Measurements from ENCODE around the gene SASH3. TPM values are rescaled to one million over a fixed set of nuclear protein-coding genes. Genes with fewer than 3 reads are reported as not detected.

The SASH3 gene
- polyA plus RNA-seq, 1 experiment = not detected

DNA sequence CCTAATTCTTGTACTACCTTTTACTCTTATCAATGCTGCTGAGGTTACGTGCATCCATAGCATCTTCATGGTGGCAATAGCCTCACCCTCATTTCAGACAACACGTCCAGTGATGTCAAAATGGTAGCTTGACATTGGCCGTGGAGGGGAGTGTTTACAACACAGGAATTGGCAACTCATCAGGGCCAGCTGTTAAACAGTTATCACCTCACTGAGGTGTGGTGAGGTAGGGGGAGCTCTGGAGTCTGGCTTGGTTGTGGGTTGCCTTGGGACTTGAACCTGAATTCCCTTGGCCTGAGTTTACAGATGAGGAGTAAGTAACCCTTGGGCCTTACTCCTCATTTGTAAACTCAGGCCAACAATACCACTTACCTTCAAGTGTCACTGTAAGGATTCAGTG is 10.4 kb downstream of the SASH3 start:
- ChIA-PET CTCF (no interaction called here), POLR2A (no interaction called here)
- H3K27me3 ChIP-seq (ENCODE audit: control insufficient read depth, insufficient read depth, low read length) = no peaks in the 10 kb centered on the region
- H3K36me3 ChIP-seq (ENCODE audit: control insufficient read depth, insufficient read depth, low read length) = no peaks in the 10 kb centered on the region
- TF ChIP-seq, protein P1, sequence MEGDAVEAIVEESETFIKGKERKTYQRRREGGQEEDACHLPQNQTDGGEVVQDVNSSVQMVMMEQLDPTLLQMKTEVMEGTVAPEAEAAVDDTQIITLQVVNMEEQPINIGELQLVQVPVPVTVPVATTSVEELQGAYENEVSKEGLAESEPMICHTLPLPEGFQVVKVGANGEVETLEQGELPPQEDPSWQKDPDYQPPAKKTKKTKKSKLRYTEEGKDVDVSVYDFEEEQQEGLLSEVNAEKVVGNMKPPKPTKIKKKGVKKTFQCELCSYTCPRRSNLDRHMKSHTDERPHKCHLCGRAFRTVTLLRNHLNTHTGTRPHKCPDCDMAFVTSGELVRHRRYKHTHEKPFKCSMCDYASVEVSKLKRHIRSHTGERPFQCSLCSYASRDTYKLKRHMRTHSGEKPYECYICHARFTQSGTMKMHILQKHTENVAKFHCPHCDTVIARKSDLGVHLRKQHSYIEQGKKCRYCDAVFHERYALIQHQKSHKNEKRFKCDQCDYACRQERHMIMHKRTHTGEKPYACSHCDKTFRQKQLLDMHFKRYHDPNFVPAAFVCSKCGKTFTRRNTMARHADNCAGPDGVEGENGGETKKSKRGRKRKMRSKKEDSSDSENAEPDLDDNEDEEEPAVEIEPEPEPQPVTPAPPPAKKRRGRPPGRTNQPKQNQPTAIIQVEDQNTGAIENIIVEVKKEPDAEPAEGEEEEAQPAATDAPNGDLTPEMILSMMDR (IDR thresholded peaks at IDR 0.05; ENCODE audit: insufficient read depth, low read depth, low read length) = no peak
- DNase-seq (ENCODE audit: low read depth) = no peak
- no peak overlapping the region for H3K4me3 ChIP-seq (ENCODE audit: low read depth, low read length)

DNA sequence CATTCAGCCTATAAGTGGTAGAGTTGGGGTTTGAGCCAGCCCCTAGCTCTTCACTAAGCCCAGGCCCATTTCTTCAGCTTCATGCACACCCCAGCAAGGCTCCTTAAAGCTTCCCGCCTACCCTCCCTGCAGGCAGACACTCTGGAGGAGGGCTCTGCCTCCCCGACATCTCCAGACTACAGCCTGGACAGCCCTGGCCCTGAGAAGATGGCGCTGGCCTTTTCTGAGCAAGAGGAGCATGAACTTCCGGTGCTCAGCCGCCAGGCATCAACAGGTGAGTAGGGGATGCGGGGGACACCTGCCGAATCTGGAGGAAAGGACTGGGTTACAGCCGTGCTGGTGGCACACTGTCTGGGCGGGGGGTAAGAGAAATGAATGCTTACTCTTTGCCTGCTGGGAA is 11.1 kb downstream of the SASH3 start:
- POLR2A ChIA-PET = no interaction called here
- DNase-seq (ENCODE audit: low read depth) = no peak
- Histone ChIP-seq H3K4me3 (ENCODE audit: low read depth, low read length) (no peak overlapping the region), H3K36me3 (ENCODE audit: control insufficient read depth, insufficient read depth, low read length) (no peaks in the 10 kb centered on the region), H3K27me3 (ENCODE audit: control insufficient read depth, insufficient read depth, low read length) (no peaks in the 10 kb centered on the region)
- CTCF ChIA-PET = no interaction called here
- TF ChIP-seq, protein P1 (IDR thresholded peaks at IDR 0.05; ENCODE audit: insufficient read depth, low read depth, low read length) = no peak

DNA sequence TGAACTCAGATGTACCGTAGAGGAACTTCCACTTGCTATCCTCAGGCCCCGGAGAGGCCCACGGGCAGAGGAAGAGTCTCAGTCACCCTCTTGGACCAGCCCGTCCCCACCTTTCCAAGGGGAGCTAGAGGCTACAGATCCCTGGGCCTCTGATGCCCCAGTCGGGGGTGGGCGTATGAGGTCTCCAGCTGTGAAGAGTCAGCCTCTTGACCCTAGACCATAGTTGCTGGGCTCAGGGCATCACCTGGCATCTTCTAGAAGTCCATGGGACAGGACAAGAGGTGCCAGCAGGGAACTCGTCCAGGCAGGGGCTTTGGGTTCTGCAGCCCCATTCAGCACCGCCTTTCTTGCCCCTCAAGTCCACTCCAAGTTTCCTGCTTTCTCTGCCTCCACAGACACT is 11.6 kb downstream of the SASH3 start:
- Histone ChIP-seq H3K27me3 (ENCODE audit: control insufficient read depth, insufficient read depth, low read length) (no peaks in the 10 kb centered on the region), H3K4me3 (ENCODE audit: low read depth, low read length) (no peak overlapping the region), H3K36me3 (ENCODE audit: control insufficient read depth, insufficient read depth, low read length) (no peaks in the 10 kb centered on the region)
- no peak for DNase-seq (ENCODE audit: low read depth)
- POLR2A ChIA-PET = no interaction called here
- CTCF ChIA-PET = no interaction called here
- TF ChIP-seq, protein P1 (IDR thresholded peaks at IDR 0.05; ENCODE audit: insufficient read depth, low read depth, low read length) = no peak

DNA sequence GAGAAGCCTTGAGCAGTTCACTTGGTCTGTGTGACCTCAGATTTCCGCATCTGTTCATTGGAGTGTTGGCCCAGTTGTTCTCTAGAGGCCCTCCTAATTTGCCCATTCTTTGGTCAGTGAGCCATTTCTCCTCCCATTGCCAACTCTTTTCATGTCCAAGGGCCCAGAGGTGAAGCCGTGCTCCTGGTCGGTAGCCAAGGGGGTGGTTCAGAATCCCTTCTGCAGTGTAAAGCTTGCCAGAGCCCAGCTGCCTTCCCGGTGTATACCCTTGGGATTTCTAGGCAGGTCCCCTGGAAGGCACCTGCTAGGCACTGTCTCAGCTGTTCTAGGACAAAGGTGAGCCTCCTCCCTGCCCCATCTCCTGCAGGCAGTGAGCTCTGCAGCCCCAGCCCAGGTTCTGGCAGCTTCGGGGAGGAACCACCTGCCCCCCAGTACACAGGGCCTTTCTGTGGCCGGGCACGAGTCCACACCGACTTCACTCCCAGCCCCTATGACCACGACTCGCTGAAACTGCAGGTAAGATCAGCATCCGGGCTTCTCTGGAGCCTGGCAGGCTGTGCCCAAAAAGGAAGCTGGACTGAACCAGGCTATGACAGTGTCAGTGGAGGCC is 12.3 kb downstream of the SASH3 start:
- CTCF ChIA-PET = no interaction called here
- H3K4me3 ChIP-seq (ENCODE audit: low read depth, low read length) = no peak overlapping the region

DNA sequence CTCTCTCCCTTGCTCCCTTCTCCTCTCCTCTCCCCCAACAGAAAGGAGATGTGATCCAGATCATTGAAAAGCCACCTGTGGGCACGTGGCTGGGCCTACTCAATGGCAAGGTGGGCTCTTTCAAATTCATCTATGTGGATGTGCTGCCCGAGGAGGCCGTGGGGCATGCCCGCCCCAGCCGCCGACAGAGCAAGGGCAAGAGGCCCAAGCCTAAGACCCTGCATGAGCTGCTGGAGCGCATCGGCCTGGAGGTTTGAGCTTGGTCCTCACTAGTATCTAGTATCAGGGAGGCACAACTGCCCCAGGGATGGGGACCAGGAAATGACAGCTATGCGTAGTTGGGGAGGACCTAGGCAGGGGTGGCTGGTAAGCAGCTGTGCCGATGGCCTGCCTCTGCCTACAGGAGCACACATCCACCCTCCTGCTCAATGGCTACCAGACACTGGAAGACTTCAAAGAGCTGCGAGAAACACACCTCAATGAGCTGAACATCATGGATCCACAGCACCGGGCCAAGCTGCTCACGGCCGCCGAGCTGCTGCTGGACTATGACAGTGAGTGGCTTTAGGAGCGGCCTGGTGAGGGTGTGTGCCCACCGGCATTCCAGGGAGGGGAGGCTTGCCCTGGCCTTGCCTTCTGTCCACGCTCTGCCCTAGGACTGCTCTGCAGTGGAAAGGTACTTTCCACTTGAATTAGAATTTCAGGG is 13.0 kb downstream of the SASH3 start:
- no peak for DNase-seq (ENCODE audit: low read depth)
- POLR2A ChIA-PET = no interaction called here
- H3K27me3 ChIP-seq (ENCODE audit: control insufficient read depth, insufficient read depth, low read length) = no peaks in the 10 kb centered on the region
- no peak overlapping the region for H3K4me3 ChIP-seq (ENCODE audit: low read depth, low read length)
- TF ChIP-seq, protein P1 (IDR thresholded peaks at IDR 0.05; ENCODE audit: insufficient read depth, low read depth, low read length) = no peak
- no peaks in the 10 kb centered on the region for H3K36me3 ChIP-seq (ENCODE audit: control insufficient read depth, insufficient read depth, low read length)
- CTCF ChIA-PET = no interaction called here

More for the DNA sequence above, 12.3 kb downstream of the SASH3 start:
- Histone ChIP-seq H3K36me3 (ENCODE audit: control insufficient read depth, insufficient read depth, low read length) (no peaks in the 10 kb centered on the region), H3K27me3 (ENCODE audit: control insufficient read depth, insufficient read depth, low read length) (no peaks in the 10 kb centered on the region)
- DNase-seq (ENCODE audit: low read depth) = no peak
- POLR2A ChIA-PET = no interaction called here
- TF ChIP-seq, protein P1 (IDR thresholded peaks at IDR 0.05; ENCODE audit: insufficient read depth, low read depth, low read length) = no peak

Measured in BJ (cell line).